ENCODE measurements around the gene SUPT7L.

Gene SUPT7L, protein sequence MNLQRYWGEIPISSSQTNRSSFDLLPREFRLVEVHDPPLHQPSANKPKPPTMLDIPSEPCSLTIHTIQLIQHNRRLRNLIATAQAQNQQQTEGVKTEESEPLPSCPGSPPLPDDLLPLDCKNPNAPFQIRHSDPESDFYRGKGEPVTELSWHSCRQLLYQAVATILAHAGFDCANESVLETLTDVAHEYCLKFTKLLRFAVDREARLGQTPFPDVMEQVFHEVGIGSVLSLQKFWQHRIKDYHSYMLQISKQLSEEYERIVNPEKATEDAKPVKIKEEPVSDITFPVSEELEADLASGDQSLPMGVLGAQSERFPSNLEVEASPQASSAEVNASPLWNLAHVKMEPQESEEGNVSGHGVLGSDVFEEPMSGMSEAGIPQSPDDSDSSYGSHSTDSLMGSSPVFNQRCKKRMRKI

DNA sequence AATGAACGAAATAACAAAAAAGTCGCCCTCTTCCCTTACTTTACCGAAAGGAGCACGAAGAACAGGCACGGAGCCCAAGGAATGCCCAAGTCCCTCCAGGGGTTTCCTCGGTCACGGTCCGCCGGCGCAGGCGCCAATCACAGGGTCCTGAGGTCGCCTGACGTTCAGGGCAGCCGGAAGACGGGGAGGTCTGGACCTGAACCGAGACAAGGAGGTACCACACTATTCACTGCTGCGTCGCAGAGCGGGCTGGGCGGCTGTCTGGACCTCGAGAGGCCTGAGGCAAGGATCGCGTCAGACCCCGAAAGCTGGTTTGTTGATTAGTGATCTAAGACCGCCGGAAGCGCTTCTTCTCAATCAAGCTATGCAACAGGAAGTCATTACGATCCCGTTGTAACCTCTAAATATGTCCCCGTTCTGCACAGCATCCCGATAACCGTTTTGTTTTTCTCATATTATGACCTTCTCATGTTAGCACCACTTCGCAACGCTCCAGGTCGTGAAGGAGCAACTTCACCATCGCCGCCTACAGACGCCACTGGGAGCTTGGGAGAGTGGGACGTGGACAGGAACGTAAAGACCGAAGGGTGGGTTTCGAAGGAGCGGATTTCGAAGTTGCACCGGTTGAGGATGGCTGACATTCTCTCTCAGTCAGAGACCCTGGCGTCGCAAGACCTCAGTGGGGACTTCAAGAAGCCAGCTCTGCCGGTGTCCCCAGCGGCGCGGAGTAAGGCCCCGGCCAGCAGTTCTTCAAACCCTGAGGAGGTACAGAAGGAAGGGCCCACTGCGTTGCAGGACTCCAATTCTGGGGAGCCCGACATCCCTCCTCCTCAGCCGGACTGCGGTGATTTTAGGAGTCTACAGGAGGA lies at the start of gene SUPT7L, which contains the start of gene SLC4A1AP:
Gene SUPT7L, minus strand, starts transcription at position 330 of the 869 bp plus-strand sequence. CDS start 1,422 bp downstream, outside the sequence.
Gene SLC4A1AP, plus strand, starts transcription at position 605 of the 869 bp plus-strand sequence. Its CDS starts 26 bp downstream, at position 631.
- DNase-seq: peak; percentile 87

DNA sequence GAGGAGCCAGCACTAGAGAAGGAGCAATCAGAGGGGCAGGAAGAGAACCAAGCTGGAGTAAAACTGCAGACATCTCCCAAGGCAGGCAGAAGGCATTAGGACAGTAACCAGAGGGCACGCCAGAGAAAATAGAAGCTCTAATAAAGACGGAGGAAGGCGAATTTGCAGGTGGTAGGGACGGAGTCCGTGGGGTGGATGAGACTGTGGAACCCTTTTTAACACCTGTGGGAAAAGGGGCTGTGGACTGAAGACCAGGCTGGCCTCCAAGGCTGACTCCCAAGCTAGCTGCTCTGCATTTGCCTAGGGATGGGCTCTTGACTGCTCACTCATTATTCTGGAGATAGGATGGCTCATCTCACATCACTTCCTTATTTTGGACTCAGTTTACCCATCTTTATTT lies 49.8 kb upstream of the SUPT7L start:
- no peak for DNase-seq

DNA sequence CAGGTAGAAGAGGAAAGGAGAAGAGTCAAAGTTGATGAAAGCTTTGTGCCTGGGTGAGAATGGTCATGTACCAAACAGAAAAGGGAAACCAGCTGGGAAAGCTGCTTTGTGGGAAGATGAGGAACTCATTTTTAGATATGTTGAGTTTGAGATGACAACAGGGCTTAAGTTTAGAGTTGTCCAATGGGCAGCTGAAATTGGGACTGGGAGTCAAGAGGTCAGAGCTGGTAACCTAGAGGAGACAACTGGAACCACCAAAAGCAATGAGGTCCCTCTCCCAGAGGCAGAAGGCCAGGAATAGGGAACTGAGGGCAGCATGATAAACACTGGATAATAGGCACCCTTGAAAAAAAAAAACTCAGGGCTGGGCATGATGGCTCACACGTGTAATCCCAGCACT lies 49.1 kb upstream of the SUPT7L start:
- no peak for DNase-seq

DNA sequence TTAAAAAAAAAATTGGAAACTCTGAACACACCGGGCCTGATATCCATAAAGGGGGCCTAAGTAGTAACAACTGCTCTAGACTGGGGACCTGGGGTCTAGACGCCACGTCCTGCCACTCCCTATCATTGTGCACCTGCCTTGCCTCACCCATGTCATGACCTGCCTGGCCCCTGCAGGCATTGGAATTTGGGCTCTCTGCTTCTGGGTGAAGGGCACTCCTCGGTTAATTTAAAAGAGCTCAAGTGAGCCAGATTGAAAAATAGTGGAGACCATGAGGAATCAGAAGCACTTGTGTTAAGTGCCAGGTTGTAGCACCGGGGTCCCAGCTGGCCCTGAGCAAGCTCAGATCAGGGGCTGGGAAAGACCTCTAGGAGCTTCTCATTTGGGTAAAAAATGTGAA lies 48.4 kb upstream of the SUPT7L start:
- DNase-seq: no peak

DNA sequence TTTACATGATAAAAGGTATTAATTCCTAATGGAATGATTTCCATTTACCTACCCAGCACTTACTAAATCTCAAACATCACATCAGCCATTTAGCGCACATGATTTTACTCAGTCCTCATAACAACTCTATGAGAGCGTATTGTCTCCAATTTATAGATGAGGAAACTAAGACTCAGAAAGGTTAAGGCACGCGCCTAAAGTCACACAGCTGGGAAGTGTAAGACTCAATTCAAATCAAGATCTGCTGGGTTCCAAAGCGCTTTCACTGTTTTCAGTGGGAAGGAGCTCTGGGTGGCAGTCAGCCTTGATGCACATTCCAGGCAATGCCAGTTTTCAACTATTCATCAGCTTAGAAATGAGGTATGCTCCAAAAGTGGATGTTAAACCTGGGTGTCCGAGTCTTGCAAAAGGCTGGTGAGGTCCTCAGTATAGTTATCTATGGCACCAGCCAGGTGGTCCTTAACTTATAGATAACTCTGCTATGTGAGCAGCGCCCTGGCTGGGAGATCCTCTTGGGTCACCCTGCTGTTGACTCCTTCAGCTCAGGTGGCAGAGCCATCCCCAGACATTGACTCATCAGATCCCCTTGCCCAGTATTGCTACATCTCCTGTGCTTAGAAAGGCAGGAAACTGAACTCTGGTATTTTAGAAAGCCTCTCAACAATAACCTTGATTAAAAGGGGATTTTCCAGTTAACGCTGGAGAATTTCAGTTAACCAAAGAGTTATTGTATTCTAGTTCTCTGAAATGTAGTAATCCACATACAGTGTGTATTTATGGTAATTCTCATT lies 47.4 kb upstream of the SUPT7L start:
- no peak for DNase-seq

DNA sequence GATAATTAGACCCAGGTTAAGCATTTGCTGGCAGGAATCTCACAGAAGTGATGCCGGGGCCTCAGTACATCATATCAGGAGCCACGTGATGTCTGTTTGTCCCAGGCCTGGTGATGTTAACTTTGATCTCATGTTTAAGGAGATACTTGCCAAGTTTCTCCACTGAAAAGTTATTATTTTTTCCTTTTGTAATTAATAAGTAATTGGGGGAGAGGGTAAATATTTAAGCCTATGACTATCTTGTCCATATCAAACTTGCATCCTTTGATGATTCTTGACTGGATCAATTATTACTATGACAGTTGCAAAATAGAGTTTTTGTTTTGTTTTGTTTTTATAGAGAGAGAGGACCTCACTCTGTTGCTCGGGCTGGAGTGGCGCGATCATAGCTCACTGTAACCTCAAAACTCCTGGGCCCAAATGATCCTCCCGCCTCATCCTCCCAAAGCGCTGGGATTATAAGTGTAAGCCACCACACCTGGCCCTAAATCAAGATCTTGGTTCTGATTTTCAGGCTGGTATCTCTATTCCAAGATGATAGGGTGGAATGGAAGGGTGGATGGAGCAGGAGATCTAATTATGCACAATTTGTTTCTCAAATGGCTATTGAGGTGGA lies 46.7 kb upstream of the SUPT7L start:
- DNase-seq: no peak

DNA sequence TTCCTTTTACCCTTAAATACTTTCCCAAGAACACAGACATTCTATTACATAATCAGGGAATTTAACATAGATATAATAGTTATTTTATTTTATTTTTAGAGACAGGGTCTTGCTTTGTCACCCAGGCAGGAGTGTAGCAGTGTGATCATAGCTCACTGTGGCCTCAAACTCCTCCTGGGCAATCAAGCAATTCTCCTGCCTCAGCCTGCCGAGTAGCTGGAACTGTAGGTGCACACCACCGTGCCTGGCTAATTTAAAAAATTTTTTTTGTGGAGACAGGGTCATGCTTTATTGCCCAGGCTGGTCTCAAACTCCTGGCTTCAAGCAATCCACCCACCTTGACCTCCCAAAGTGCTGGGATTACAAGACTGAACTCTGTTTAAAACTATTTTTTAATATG lies 45.9 kb upstream of the SUPT7L start:
- DNase-seq: no peak

DNA sequence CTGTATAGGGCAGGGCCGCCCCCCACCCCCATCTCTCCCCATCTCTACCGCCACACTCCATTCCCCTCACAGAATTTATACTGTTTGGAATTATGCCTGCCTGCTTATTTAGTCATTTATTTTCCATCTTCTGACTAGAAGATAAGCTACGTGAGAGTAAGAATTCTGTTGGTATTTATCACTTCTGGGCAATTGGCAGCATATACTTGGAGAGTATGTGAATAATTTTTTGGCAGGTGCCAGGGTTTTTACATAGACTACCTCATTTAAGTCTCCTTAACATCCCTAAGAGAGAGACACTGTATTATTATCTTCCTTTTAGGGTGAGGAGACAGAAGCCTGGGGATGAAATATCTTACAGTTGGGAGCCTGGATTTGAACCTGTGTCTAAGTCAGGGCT lies 45.3 kb upstream of the SUPT7L start:
- no peak for DNase-seq

DNA sequence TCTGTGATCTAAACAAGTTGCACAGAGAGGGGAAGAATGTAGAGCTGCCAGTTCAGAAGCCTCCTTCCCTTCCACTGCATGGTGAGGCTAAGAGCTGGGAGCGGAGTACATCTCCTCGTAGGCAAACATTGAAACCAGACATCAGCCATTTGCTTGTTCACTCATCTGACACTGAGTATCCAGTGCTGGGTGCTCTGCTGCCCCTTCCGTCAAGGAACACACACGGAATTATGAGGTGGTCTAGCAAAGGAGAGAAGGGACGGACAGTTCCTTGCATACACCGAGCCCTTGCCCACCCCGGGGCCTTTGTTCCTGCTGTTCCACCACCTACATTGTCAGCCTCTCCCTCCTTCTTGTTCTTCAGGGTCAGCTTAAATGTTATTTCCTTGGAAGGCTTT lies 44.8 kb upstream of the SUPT7L start:
- DNase-seq: no peak

DNA sequence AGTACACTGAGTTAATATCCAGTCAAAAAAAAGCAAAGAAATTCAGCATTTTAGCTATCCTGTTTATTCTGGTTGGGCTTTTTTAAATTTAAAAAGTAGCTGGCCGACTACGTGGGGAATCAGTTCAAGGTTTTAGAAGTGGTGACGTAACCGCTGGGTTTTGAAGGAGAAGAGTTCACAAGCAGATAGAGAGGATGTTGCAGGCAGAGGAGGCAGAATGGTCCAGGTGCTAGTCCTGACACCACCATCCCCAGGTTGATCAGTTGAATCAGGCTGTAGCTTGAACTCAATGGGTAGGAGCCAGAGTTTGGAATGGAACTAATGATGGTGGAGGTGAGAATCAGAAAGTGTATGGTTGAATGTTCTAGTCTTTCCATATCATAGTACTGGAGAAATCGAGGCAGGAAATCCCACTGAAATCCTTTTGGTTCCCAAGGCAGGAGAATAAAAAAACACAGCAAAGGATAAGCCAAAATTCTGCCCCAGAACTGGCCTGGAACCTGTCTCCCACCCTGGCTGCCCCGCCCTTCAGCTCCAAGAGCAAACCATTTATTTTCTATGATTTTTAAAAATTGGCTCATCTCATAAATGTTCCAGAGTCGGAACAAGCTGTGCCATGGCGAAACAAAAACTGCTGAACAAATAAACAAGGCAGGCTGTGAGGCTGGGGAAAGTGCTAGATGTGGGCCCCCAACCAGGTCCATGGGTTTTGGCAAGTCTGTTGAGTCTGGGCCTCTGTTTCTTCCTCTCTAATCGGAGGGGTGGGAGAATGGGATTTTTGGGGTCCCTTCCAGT lies 44.2 kb upstream of the SUPT7L start:
- no peak for DNase-seq

DNA sequence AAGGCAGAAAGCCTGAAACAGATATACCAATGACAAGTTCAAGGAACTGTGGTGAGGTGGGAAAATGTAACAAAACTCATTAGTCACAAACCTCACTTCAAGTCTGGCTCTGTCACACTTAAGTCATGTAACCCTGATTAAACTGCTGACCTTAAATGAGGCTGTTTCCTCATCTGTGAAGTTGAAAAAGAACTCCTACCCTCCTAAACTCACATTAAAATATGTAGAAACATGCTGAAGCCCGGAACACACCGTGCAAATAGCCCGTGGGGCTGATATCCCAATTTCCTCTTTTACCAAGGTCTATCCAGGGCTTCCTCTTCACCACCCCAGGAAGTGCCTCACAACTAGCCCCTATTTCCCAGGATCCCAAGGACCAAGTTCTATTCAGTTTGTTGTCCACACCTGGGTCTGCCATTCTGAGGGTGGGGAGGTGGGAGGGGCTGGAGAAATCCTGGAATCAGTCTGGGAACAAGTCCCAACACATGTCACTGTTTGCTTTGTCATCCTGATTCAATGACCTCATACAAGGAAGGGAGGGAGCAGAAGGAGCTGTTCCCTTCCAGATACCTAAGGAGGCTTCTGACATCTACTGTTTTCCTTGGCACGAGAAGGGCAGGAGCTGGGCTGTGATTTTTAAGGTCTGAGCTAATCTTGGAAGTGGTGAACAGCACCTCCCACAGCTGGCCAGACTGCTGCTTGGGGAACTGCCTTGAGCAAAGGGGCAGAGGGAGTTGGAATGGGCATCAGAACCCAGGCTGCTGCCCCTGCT lies 42.6 kb upstream of the SUPT7L start:
- no peak for DNase-seq

DNA sequence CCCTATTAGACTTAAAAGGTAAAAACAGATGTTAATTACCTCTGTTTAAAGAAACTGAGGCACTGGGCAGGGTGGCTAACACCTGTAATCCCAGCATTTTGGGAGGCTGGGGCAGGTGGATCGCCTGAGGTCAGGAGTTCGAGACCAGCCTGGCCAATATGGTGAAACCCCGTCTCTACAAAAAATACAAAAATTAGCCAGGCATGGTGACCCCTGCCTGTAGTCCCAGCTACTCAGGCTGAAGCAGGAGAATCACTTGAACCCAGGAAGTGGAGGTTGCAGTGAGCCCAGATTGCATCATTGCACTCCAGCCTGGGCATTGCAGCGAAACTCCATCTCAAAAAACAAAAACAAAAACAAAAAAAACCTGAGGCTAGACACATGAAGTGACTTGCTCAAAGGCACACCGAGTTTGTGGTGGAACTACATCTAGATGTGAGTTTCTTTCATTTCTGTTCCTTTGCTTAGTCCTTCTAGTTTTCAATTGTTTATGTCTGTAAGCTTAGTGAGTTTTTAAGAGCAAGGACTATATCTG lies 41.0 kb upstream of the SUPT7L start:
- DNase-seq: no peak

DNA sequence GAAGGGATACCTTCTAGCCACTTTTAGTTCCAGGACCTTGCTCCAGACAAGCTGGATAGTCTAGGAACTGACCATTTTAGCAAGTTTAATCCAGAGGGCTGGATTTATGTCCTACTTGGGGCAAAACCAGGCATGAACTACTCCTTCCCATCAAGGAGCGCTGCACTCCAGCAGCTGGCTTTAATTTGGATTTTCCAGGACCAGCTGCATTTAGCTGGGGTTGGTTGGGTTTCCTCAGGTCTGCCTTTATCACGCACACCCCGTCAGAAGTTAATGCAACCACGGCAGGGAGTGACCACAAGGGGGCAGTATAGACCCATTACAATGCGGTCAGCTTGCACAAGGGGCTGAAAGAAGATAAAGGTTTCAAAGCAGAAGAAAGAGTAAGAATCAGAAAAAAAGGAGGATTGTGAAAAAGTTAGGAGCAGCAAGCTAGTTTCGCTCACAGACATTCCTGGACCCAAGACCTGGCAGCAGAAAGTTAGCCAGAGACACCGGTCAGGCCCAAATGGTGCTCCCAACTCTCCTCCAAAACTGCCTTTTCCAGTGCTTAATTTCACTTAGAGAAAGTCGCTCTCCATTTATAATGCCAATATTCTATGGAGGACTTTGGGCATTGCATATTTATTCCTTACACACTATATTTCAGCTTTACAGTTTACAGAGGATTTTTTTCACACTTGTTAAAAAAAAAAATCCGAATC lies 40.4 kb upstream of the SUPT7L start:
- peak; percentile 62 for DNase-seq

DNA sequence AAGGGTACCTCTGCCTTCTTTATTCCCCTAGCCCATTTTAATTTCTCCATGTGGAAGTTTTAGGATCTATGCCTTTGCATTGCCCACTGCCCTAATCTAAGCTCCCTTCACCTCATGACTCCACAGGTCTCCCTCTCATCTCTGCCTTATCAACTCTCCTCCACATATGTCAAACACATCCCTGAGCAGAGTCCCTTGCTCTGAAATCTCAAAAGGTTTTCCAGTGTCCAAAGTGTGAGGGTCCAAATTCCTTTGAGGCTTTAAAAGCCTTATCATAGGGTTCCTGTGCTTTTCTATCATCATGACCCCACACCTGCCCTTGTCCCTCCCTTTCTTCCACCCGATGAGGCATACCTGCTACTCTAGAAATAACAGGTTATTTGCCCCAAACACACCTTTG lies 38.9 kb upstream of the SUPT7L start:
- DNase-seq: no peak

DNA sequence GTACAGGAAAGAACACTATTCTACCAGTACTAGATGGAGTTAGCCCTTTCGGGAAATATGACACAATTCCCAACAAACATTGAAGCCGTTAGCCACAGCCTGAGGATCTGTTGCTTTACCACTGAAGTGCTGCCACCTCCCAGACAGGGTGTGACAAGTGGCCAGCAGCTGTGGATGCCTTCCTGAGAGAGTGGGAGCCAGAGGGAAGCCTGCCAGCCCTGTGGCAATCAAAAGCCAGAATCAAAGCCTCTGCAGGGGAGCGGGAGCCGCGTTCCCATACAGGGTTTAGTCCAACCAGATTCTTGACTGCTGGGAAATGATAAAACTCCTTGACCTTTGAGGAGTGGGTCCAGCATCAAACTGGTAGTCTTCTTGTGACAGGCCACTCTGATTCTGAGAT lies 38.3 kb upstream of the SUPT7L start:
- DNase-seq: no peak

DNA sequence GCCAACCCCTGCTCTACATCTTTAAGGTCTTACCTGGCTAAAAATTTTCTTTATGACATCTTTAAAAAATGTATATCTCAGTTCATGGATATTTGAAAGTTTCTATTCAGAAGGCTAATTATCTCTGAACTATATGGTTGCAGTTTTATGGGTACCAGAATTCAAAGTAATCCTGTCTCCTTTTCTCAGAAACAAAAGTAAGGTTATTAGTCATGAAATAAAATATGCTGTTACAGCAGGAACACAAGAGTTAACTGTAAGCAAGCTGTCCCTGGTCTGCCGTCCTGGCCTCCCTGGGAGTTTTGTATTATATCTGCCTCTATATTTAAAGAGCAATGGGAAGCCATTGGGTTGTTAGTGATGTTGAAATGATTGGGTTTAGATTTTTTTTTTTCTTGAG lies 34.2 kb upstream of the SUPT7L start:
- DNase-seq: no peak

DNA sequence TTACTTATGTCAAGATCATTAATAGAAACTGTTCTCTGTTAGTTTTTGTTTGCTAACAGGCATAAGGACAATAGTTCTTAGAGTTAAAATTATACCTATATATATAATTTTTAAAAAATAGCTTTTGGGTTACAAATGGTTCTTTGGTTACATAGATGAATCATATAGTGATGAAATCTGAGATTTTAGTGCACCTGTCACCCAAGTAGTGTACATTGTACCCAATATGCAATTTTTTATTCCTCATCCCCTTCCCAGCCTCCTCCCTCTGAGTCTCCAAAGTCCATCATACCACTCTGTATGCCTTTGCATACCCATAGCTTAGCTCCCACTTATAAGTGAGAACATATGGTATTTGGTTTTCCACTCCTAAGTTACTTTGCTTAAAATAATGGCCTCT lies 26.6 kb upstream of the SUPT7L start:
- DNase-seq: no peak

DNA sequence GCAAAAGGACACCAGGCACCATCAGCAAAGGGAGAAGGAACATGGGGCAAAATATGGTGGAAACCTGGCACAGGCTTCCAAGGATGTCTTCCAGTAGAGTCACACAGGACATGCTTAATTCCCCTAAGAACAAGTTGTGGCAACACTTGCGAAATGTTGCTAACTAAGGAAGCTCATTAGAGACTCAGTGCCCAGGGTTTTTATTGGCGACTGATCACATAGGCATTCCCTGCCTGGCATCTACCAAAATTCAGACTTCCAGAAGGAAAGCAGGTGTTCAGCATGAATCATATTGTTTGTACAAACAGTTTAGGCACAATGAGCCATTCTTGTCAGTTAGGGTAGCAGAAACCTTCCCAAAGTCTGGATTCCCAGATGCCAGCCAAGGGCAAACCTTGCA lies 26.0 kb upstream of the SUPT7L start:
- no peak for DNase-seq

DNA sequence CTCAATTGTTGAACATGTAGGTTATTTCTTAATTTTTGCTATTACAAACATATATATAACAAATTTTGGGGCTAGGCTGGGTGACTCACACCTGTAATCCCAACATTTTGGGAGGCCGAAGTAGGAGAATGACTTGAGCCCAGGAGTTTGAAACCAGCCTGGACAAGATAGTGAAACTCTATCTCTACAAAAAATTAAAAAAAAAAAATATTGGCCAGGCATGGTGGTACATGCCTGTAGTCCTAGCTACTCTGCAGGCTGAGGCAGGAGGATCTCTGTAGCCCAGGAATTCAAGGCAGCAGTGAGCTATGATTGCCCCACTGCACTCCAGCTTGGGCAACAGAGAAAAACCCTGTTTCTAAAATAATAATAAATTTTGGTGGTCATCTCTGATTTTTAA lies 23.8 kb upstream of the SUPT7L start:
- DNase-seq: no peak

DNA sequence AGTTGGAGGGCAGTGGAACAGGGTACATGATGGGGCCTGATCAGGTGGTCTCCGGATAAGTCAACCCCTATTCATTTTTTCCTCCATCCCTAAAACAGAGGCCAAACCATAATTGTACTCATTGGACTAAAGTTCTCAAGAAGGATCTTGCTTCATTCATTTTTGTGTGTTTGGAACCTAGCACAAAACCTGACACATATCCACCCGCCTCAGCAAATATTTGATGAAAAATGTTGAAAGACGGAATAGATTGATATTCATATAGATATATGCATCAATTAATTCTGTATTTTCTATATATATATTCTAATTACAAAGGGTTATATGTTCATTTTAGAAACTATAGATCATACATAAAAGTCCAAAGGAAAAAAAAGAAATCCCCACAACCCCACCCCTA lies 22.2 kb upstream of the SUPT7L start:
- no peak for DNase-seq

All from NCI-H2171 (cell line).